Sigmoid colon (tissue), 7 donors: ENCODE data around the gene CNTNAP5. TPM values are rescaled to one million over a fixed set of nuclear protein-coding genes. Genes with fewer than 3 reads are reported as not detected.

ENCODE experiments used
- DNase-seq: peaks from one replicate; pipeline ENCODE4 v3.0.0-alpha.2; 2019
- H3K27ac ChIP-seq, 4 donors: fragments of 200-600 bp; sonication (generic); one replicate each; pipeline ENCODE4 v1.5.1; 2016 to 2019; ENCODE audit warnings: mild to moderate bottlenecking in 1 of 4
- H3K27me3 ChIP-seq, 3 donors: fragments of 200-600 bp; sonication (generic); one replicate each; pipeline ENCODE4 v1.5.1; 2019; ENCODE audit warnings: mild to moderate bottlenecking in 1 of 3
- H3K36me3 ChIP-seq, 4 donors: fragments of 200-600 bp; sonication (generic); one replicate each; pipeline ENCODE4 v1.5.1; 2016 to 2019
- H3K4me1 ChIP-seq, 4 donors: fragments of 200-600 bp; sonication (generic); one replicate each; pipeline ENCODE4 v1.5.1; 2017 to 2019
- H3K4me3 ChIP-seq, 4 donors: fragments of 200-600 bp; sonication (generic); one replicate each; pipeline ENCODE4 v1.5.1; 2017 to 2019; ENCODE audit warnings: mild to moderate bottlenecking in 2 of 4, moderate library complexity in 1 of 4
- H3K9me3 ChIP-seq, 4 donors: fragments of 200-600 bp in 3 of 4; sonication (generic) in 3 of 4; one replicate each; pipeline versions ENCODE4 v1.5.1 to v1.6.1; 2013 to 2019
- CTCF ChIP-seq, 4 experiments: fragments of 450-650 bp in 3 of 4; fragments of 200-600 bp in 1 of 4; IDR thresholded peaks; one replicate each; pipeline ENCODE4 v1.5.1; 2016 to 2019; ENCODE audit warnings: antibody characterized with exemption in 4 of 4, mild to moderate bottlenecking in 3 of 4, moderate library complexity in 2 of 4
- EP300 ChIP-seq, 4 donors: sonication (generic); formaldehyde crosslinking; IDR thresholded peaks; one replicate each; pipeline ENCODE4 v1.6.1; 2017; ENCODE audit warnings: antibody characterized with exemption in 4 of 4
- POLR2A ChIP-seq, 2 donors: fragments of 450-650 bp; IDR thresholded peaks; one replicate each; pipeline ENCODE4 v1.6.1; 2016; ENCODE audit warnings: antibody characterized with exemption in 2 of 2, mild to moderate bottlenecking in 2 of 2, moderate library complexity in 2 of 2
- POLR2AphosphoS5 ChIP-seq, 4 donors: sonication (generic); formaldehyde crosslinking; IDR thresholded peaks; one replicate each; pipeline ENCODE4 v1.6.1; 2017; ENCODE audit warnings: antibody characterized with exemption in 4 of 4
- WGBS, 2 donors: extraction: QIAGEN DNeasy Blood & Tissue Kit; methylation state at CpG; one replicate each; pipeline ENCODE4 v1.1.7; 2013; 5-methylcytosine and 5-hydroxymethylcytosine counted together
- intact Hi-C: fragments of 100-400 bp; cut with DNase I; formaldehyde crosslinking; loops from one replicate; pipeline ENCODE4 v1.15.1; 2023
- polyA plus RNA-seq, 3 donors: library from polyadenylated mRNA; stranded (reverse); fragments of 200-250 nt; gene quantifications; one replicate each; pipeline ENCODE4 v1.2.3, GENCODE V29; 2013
- total RNA-seq, 4 donors: library from RNA; depleted of rRNA; stranded (reverse); fragments of >200 nt; gene quantifications; one replicate each; pipeline ENCODE4 v1.1.0, GENCODE V29; 2016
- donor health status: healthy with polysubstance abuse.
- donor health status: Bipolar disorder and iron deficiency.
- donor health status: healthy.

The CNTNAP5 gene
- total and polyA plus RNA-seq, 7 donors: 0.74 to 4.5 (median 1.5) TPM; not detected in 2

GRCh38 chr2:124523096-124523495, 498.0 kb downstream of the CNTNAP5 start:
- H3K9me3 ChIP-seq: no peaks in the 10 kb centered on the region
- H3K27ac ChIP-seq: no peak overlapping the region
- H3K4me1 ChIP-seq: peaks cover 0 to 8% (median 0%) of the 10 kb centered on the region in 4 donors
- DNase-seq: no peak
- no peaks in the 10 kb centered on the region for H3K36me3 ChIP-seq
- H3K4me3 ChIP-seq: no peak overlapping the region
- H3K27me3 ChIP-seq: no peaks in the 10 kb centered on the region
- WGBS, 2 donors: 70 to 79% methylated on average over 3 of the region's 3 CpGs
- TF ChIP-seq POLR2A (IDR thresholded peaks at IDR 0.05) (no peak), CTCF (IDR thresholded peaks at IDR 0.05) (no peak), POLR2AphosphoS5 (IDR thresholded peaks at IDR 0.05) (no peak), EP300 (IDR thresholded peaks at IDR 0.05) (no peak)
- intact Hi-C loops: no loop called here

GRCh38 chr2:124524155-124524915, 499.2 kb downstream of the CNTNAP5 start:
- no peak overlapping the region for H3K27ac ChIP-seq
- DNase-seq: no peak
- peaks cover 0 to 8% (median 0%) of the 10 kb centered on the region in 4 donors for H3K4me1 ChIP-seq
- no peaks in the 10 kb centered on the region for H3K9me3 ChIP-seq
- WGBS, 2 donors: 89 to 92% methylated on average over 7 of the region's 7 CpGs
- intact Hi-C loops: no loop called here
- H3K27me3 ChIP-seq: no peaks in the 10 kb centered on the region
- no peak overlapping the region for H3K4me3 ChIP-seq
- TF ChIP-seq EP300 (IDR thresholded peaks at IDR 0.05): no peak
- no peak for TF ChIP-seq POLR2A (IDR thresholded peaks at IDR 0.05)
- no peak for TF ChIP-seq CTCF (IDR thresholded peaks at IDR 0.05)
- no peak for TF ChIP-seq POLR2AphosphoS5 (IDR thresholded peaks at IDR 0.05)
- H3K36me3 ChIP-seq: no peaks in the 10 kb centered on the region

- Histone ChIP-seq H3K27ac (no peak overlapping the region), H3K9me3 (no peaks in the 10 kb centered on the region), H3K27me3 (no peaks in the 10 kb centered on the region), H3K36me3 (no peaks in the 10 kb centered on the region), H3K4me3 (no peak overlapping the region), H3K4me1 (peaks cover 0 to 8% (median 0%) of the 10 kb centered on the region in 4 donors)
- TF ChIP-seq POLR2A (IDR thresholded peaks at IDR 0.05) (no peak), POLR2AphosphoS5 (IDR thresholded peaks at IDR 0.05) (no peak), EP300 (IDR thresholded peaks at IDR 0.05) (no peak), CTCF (IDR thresholded peaks at IDR 0.05) (no peak)
- intact Hi-C loops: no loop called here
- WGBS, 2 donors: 73 to 77% methylated on average over 4 of the region's 4 CpGs
- DNase-seq: no peak
These were observed 501.1 kb downstream of the CNTNAP5 start for GRCh38 chr2:124526221-124526620.

- no peak overlapping the region for H3K27ac ChIP-seq
- 90 to 91% methylated on average over 4 of the region's 4 CpGs for WGBS, 2 donors
These were observed 505.1 kb downstream of the CNTNAP5 start for GRCh38 chr2:124530203-124530602.

More at GRCh38 chr2:124530203-124530602, 505.1 kb downstream of the CNTNAP5 start:
- Histone ChIP-seq H3K36me3 (no peaks in the 10 kb centered on the region), H3K9me3 (no peaks in the 10 kb centered on the region), H3K27me3 (no peaks in the 10 kb centered on the region), H3K4me1 (no peaks in the 10 kb centered on the region), H3K4me3 (no peak overlapping the region)
- DNase-seq: no peak
- TF ChIP-seq EP300 (IDR thresholded peaks at IDR 0.05) (no peak), CTCF (IDR thresholded peaks at IDR 0.05) (no peak), POLR2A (IDR thresholded peaks at IDR 0.05) (no peak), POLR2AphosphoS5 (IDR thresholded peaks at IDR 0.05) (no peak)
- intact Hi-C loops: no loop called here
